Endothelial cell (in vitro differentiated cells): Measurements from ENCODE around the gene PLD1. TPM values are rescaled to one million over a fixed set of nuclear protein-coding genes. Genes with fewer than 3 reads are reported as not detected.
"Not testable (repeated sequence)": the region's sequence is repeated elsewhere in the genome, so short reads cannot be mapped to it uniquely, and the experiment has no call there.

ENCODE experiments used
- DNase-seq: peaks from one replicate; pipeline ENCODE4 v3.0.0; 2021; ENCODE audit warnings: low spot score
- H3K27ac Mint-ChIP-seq: one replicate; pipeline ENCODE4 v1.8.0; 2021; ENCODE audit warnings: mixed read lengths, inconsistent platforms; ENCODE audit not compliant: unreplicated experiment
- H3K27me3 Mint-ChIP-seq: one replicate; pipeline ENCODE4 v1.8.0; 2021; ENCODE audit warnings: mild to moderate bottlenecking, moderate library complexity, mixed read lengths, inconsistent platforms; ENCODE audit not compliant: unreplicated experiment
- H3K36me3 Mint-ChIP-seq: one replicate; pipeline ENCODE4 v1.8.0; 2021; ENCODE audit warnings: mild to moderate bottlenecking, low read depth, mixed read lengths, inconsistent platforms; ENCODE audit not compliant: unreplicated experiment
- H3K4me1 Mint-ChIP-seq: one replicate; pipeline ENCODE4 v1.8.0; 2021; ENCODE audit warnings: mild to moderate bottlenecking, mixed read lengths, inconsistent platforms; ENCODE audit not compliant: unreplicated experiment
- H3K4me3 Mint-ChIP-seq: one replicate; pipeline ENCODE4 v1.8.0; 2021; ENCODE audit warnings: mild to moderate bottlenecking, mixed read lengths, inconsistent platforms; ENCODE audit not compliant: unreplicated experiment
- H3K9me3 Mint-ChIP-seq: one replicate; pipeline ENCODE4 v1.8.0; 2021; ENCODE audit warnings: mixed read lengths, inconsistent platforms; ENCODE audit not compliant: unreplicated experiment
- total RNA-seq: library from RNA; stranded (reverse); fragmentation: NEBNext Ultra II Directional; extraction: Animal tissue kit (Norgen Biotek cat#: 25700); gene quantifications from one replicate; pipeline ENCODE4 v1.2.1, GENCODE V29; 2021; ENCODE audit not compliant: unreplicated experiment
- TF ChIP-seq, protein P1 (sequence below): fragments of 200-600 bp; sonication (generic); IDR thresholded peaks from one replicate; pipeline ENCODE4 v1.5.0; 2021; ENCODE audit warnings: antibody characterized with exemption; ENCODE audit not compliant: unreplicated experiment

PLD1 gene
- total RNA-seq, 1 donor from 2014 or later = 61.5 TPM

DNA sequence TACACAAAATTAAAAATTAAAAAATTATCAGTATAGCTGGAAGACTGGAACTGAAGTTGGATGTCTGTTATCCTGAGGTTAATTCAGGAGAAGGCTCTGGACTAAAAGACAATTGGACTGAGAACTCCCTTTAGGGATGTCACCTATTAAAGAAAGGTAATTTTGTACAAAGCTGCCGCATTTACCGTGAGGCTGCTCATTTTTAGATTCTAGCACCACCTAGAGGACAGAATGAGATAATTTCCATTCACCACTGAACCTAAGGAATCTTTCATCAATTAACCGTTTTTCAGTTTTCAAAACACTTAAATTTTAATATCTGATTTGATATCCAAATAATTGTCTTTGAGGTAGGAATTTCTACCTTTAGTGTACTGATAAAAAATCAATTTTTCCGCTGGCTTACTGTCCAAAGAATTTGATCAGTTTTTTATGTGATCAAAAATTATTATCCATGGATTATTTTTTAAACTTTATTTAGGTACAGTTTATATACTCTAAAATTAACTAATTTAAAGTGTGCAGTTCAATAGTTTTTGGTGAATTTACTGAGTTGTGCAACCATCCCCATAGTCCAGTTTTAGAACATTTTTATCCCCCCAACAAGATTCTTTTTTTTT, 243.4 kb downstream of the PLD1 start:
- peaks cover 7% of the 10 kb centered on the region for H3K4me1 Mint-ChIP-seq
- H3K4me3 Mint-ChIP-seq = no peak overlapping the region
- H3K9me3 Mint-ChIP-seq = no peaks in the 10 kb centered on the region
- DNase-seq = no peak
- H3K27me3 Mint-ChIP-seq = no peaks in the 10 kb centered on the region
- H3K36me3 Mint-ChIP-seq = no peaks in the 10 kb centered on the region
- TF ChIP-seq, protein P1, sequence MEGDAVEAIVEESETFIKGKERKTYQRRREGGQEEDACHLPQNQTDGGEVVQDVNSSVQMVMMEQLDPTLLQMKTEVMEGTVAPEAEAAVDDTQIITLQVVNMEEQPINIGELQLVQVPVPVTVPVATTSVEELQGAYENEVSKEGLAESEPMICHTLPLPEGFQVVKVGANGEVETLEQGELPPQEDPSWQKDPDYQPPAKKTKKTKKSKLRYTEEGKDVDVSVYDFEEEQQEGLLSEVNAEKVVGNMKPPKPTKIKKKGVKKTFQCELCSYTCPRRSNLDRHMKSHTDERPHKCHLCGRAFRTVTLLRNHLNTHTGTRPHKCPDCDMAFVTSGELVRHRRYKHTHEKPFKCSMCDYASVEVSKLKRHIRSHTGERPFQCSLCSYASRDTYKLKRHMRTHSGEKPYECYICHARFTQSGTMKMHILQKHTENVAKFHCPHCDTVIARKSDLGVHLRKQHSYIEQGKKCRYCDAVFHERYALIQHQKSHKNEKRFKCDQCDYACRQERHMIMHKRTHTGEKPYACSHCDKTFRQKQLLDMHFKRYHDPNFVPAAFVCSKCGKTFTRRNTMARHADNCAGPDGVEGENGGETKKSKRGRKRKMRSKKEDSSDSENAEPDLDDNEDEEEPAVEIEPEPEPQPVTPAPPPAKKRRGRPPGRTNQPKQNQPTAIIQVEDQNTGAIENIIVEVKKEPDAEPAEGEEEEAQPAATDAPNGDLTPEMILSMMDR = peak; percentile 90
- H3K27ac Mint-ChIP-seq = no peak overlapping the region

DNA sequence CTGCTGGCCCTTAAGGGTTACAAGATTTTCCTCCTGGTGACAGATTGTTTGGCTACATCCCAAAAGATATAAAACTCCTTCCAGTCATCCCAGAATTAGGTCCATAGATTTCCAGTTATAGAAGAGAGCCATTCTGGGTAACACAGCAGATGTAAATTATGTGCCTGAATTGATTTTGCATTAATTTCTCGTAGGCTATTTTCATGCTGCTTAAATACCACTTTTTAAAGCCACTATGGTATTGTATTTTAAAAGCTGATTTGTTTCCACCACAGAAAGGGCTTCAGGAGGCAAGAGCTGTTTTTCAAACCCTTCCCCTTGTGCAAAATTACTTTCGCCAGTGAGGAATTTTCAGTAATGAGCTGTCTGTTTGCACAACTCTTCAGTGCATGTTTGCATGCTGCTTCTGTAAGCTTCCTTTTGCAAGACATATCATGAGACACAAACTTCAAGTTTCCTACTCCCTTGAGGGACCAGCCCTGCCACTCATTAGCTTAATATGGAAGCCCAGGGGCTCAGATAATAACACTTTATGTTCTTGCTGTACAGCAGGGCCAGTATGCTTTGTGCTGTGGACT, 244.7 kb downstream of the PLD1 start:
- H3K27ac Mint-ChIP-seq = no peak overlapping the region
- no peaks in the 10 kb centered on the region for H3K36me3 Mint-ChIP-seq
- no peak overlapping the region for H3K4me3 Mint-ChIP-seq
- no peaks in the 10 kb centered on the region for H3K9me3 Mint-ChIP-seq
- TF ChIP-seq, protein P1 = no peak
- DNase-seq = no peak
- no peaks in the 10 kb centered on the region for H3K27me3 Mint-ChIP-seq
- peaks cover 7% of the 10 kb centered on the region for H3K4me1 Mint-ChIP-seq

DNA sequence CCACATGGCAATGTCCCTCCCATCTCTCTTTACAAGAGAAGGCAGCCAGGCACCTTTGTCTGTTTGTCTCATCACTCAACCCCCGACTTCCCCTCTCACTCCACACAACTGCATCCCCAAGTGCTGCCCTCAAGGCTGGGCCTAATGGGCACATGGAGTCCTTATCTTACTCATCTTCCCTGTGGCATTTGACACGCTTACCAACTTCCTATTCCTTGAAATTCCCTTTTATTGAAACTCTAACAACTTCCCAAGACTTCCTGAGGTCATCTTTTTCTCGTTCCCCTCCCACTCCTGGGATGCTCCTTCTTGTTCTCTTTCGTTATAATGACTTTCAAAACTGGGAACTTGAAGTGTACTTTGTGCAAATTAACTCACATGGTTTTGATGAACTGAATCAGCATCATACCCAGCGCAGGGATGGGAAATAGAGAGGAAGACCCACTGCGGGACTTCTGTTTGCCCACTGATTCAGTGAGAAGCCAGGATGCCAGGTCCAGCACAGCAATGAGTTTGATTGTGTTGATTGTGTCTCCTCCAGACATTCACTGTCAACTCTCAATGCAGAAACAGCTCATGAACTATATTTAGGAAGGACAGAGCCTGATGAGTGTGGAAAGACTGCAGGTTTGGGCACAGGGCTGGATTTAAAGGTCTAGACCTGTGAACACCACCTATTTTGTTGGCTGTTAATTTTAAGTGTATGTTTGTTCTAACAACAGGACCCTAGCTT, 245.4 kb downstream of the PLD1 start:
- Mint-ChIP-seq H3K36me3 (no peaks in the 10 kb centered on the region), H3K9me3 (no peaks in the 10 kb centered on the region), H3K27ac (no peak overlapping the region), H3K4me3 (no peak overlapping the region), H3K4me1 (peaks cover 7% of the 10 kb centered on the region), H3K27me3 (no peaks in the 10 kb centered on the region)
- no peak for DNase-seq
- TF ChIP-seq, protein P1 = no peak

DNA sequence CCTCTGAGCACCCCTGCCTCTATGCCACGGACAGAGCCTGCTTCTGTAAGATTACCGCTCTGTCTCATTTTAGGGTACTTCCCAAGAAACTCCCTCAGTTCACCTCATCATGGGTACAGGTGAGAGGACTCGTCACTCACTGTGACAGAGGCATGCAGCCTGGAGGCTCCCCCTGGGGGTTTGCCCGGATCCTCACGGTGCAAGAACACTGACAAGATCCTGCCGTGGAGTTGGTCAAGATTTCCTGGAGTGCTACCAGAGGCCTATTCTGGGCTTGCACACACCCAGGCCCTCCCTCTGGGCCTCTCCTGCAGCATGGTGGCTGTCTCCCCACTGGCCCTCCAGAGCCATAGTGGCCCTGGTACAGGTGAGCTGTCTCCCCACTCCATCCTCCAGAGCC, 247.0 kb downstream of the PLD1 start:
- TF ChIP-seq, protein P1 = no peak
- peaks cover 7% of the 10 kb centered on the region for H3K4me1 Mint-ChIP-seq
- H3K9me3 Mint-ChIP-seq = no peaks in the 10 kb centered on the region
- H3K27me3 Mint-ChIP-seq = no peaks in the 10 kb centered on the region
- no peaks in the 10 kb centered on the region for H3K36me3 Mint-ChIP-seq
- no peak for DNase-seq
- H3K27ac Mint-ChIP-seq = no peak overlapping the region
- H3K4me3 Mint-ChIP-seq = no peak overlapping the region

DNA sequence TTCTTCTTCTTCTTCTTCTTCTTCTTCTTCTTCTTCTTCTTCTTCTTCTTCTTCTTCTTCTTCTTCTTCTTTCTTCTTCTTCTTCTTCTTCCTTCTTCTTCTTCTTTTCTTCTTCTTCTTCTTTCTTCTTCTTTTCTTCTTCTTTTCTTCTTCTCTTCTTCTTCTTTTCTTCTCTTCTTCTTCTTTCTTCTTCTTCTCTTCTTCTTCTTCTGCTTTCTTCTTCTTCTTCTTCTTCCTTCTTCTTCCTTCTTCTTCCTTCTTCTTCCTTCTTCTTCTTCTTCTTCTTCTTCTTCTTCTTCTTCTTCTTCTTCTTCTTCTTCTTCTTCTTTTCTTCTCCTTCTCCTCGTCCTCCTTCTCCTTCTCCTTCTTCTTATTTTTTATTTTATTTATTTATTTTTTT, 247.8 kb downstream of the PLD1 start:
- not testable (repeated sequence) for H3K27ac Mint-ChIP-seq, DNase-seq, H3K27me3 Mint-ChIP-seq, H3K36me3 Mint-ChIP-seq, H3K4me3 Mint-ChIP-seq, H3K4me1 Mint-ChIP-seq, H3K9me3 Mint-ChIP-seq
